ENCODE data around the gene ACSF2. TPM values are rescaled to one million over a fixed set of nuclear protein-coding genes. Genes with fewer than 3 reads are reported as not detected.

Gene ACSF2
- total and polyA plus RNA-seq, 8 donors, result 60.9 to 148 (median 124) TPM

- H3K36me3 ChIP-seq, result peaks cover 4 to 71% of the 10 kb centered on the region in 2 donors
- no peaks in the 10 kb centered on the region for H3K4me1 ChIP-seq
- H3K27ac ChIP-seq, result no peak overlapping the region
- H3K9me3 ChIP-seq, result no peaks in the 10 kb centered on the region
- intact Hi-C loops (cut with DNase I), result no loop called here
- no peak for ATAC-seq
- no peak for TF ChIP-seq CTCF (IDR thresholded peaks at IDR 0.05)
- H3K4me3 ChIP-seq, result no peak overlapping the region
- DNase-seq, result no peak
- H3K27me3 ChIP-seq, result no peaks in the 10 kb centered on the region
Measured at GRCh38 chr17:50381260-50381815, 44.7 kb upstream of the ACSF2 start.

- no peak overlapping the region for H3K27ac ChIP-seq
- ATAC-seq, result no peak
- intact Hi-C loops (cut with DNase I), result no loop called here
Measured at GRCh38 chr17:50381920-50382319, 44.1 kb upstream of the ACSF2 start.

GRCh38 chr17:50382931-50383330 is 43.1 kb upstream of the ACSF2 start:
- intact Hi-C loops (cut with DNase I), result no loop called here
- DNase-seq (no peak), ATAC-seq (no peak)
- Histone ChIP-seq H3K9me3 (no peaks in the 10 kb centered on the region), H3K27ac (no peak overlapping the region), H3K27me3 (no peaks in the 10 kb centered on the region), H3K36me3 (peaks cover 4 to 87% of the 10 kb centered on the region in 2 donors), H3K4me3 (no peak overlapping the region), H3K4me1 (no peaks in the 10 kb centered on the region)
- TF ChIP-seq CTCF (IDR thresholded peaks at IDR 0.05), result no peak

More at GRCh38 chr17:50381920-50382319, 44.1 kb upstream of the ACSF2 start:
- H3K4me3 ChIP-seq, result no peak overlapping the region
- no peak for DNase-seq
- TF ChIP-seq CTCF (IDR thresholded peaks at IDR 0.05), result no peak
- H3K4me1 ChIP-seq, result no peaks in the 10 kb centered on the region
- no peaks in the 10 kb centered on the region for H3K9me3 ChIP-seq
- peaks cover 4 to 77% of the 10 kb centered on the region in 2 donors for H3K36me3 ChIP-seq
- H3K27me3 ChIP-seq, result no peaks in the 10 kb centered on the region

GRCh38 chr17:50386510-50386909 is 39.5 kb upstream of the ACSF2 start:
- peaks cover 4 to 100% of the 10 kb centered on the region in 2 donors for H3K36me3 ChIP-seq
- no peaks in the 10 kb centered on the region for H3K9me3 ChIP-seq
- no peak overlapping the region for H3K4me3 ChIP-seq
- DNase-seq, result no peak
- intact Hi-C loops (cut with DNase I), result no loop called here
- TF ChIP-seq CTCF (IDR thresholded peaks at IDR 0.05), result no peak
- H3K27me3 ChIP-seq, result no peaks in the 10 kb centered on the region
- no peaks in the 10 kb centered on the region for H3K4me1 ChIP-seq
- no peak overlapping the region for H3K27ac ChIP-seq
- no peak for ATAC-seq

- H3K27ac ChIP-seq, result no peak overlapping the region
- no peak for TF ChIP-seq CTCF (IDR thresholded peaks at IDR 0.05)
- no peaks in the 10 kb centered on the region for H3K9me3 ChIP-seq
- peaks cover 0 to 100% of the 10 kb centered on the region in 2 donors for H3K36me3 ChIP-seq
- H3K27me3 ChIP-seq, result no peaks in the 10 kb centered on the region
- intact Hi-C loops (cut with DNase I), result no loop called here
- DNase-seq (no peak), ATAC-seq (no peak)
- H3K4me1 ChIP-seq, result peaks cover 0 to 2% of the 10 kb centered on the region in 2 donors
- no peak overlapping the region for H3K4me3 ChIP-seq
Measured at GRCh38 chr17:50388728-50389127, 37.3 kb upstream of the ACSF2 start.
